CD4-positive, alpha-beta T cell treated with Interleukin-10 for 1 hour (primary cell): ENCODE data around the gene ADAMTS3.
"Not testable (repeated sequence)": the region's sequence is repeated elsewhere in the genome, so short reads cannot be mapped to it uniquely, and the experiment has no call there.

Experiments
- DNase-seq: peaks from one replicate; pipeline ENCODE4 v3.0.0-alpha.2; 2020

Gene ADAMTS3

DNA sequence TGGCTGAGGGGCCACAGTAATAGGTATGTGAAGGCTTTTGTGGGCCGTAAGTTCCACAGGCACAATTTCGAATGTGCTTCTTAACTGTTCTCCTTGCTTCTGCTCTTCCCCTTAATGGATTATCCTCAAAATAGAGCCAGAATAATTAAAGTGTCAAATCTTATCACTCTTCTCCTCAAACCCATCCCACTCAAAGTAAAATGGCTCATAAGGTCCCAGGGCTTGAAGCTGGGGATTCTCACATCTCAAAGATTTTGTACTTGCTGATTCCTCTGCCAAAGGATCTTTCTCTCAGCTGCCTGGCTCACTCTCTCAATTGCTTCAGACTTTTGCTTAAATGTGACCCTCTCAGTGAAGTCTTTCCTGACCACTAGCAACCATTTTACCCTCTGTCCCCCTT, 16.6 kb downstream of the ADAMTS3 start:
- DNase-seq: no peak

DNA sequence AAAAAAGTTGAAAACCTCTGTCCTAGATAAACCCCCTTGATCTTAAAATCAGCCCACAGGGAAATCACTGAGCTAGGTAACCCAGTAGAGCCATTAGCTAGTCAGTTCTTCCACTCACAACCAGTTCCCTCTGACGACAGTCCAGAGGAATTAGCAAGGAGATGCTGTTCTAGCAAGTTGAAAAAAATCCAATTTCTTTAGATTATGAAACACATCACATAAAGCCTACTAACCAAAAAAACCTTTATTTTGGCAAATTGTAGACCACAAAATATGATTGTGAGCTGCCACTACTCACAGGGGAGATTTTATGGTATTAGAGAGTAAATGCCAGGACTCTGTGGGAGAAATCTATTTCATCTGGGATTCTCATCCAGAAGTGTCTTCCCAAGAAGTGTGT, 22.6 kb downstream of the ADAMTS3 start:
- no peak for DNase-seq

DNA sequence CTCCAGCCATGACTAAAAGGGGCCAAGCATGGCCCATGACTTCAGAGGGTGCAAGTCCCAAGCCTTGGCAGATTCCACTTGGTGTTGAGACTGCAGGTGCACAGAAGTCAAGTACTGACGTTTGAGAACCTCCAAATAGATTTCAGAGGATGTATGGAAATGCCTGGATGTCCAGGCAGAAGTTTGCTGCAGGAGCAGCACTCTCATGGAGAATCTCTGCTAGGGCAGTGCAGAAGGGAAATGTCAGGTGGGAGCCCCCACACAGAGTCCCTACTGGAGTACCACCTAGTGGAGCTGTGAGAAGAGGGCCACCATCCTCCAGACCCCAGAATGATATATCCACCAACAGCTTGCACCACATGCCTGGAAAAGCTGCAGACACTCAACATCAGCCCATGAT, 28.3 kb downstream of the ADAMTS3 start:
- not testable (repeated sequence) for DNase-seq

DNA sequence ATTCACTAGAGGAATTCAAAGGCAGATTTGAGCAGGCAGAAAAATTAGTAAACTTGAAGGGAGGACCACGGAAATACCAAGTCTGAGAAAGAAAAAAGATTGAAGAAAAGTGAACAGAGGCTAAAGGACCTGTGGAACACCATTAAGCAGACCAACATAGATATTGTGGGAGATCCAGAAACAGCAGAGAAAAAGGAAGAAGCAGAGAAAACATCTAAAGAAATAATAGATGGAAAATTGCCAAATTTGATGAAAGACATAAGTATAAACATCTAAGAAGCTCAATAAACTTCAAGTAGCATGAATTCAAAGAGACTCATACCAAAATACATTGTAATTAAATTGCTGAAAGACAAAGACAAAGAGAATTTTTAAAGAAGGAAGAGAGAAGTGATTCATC, 31.0 kb downstream of the ADAMTS3 start:
- DNase-seq: no peak

DNA sequence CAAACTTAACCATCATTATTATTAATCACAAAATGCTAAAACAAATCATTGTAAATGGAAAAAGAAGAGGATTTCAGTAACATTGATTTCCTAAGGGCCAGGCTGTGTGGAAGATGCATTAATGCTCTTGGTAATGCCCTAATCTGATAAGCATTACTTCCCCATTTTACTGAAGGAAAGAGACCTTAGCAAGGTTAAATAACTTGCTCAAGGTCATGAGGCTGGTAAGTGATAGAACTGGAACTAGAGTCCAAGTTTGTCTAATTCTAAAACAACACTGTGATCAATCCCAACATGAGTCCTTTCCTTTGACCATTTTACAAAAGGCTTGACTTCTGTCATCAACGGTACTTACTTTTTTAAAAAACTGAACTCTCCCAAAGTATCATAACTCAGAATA, 32.6 kb downstream of the ADAMTS3 start:
- DNase-seq: no peak

DNA sequence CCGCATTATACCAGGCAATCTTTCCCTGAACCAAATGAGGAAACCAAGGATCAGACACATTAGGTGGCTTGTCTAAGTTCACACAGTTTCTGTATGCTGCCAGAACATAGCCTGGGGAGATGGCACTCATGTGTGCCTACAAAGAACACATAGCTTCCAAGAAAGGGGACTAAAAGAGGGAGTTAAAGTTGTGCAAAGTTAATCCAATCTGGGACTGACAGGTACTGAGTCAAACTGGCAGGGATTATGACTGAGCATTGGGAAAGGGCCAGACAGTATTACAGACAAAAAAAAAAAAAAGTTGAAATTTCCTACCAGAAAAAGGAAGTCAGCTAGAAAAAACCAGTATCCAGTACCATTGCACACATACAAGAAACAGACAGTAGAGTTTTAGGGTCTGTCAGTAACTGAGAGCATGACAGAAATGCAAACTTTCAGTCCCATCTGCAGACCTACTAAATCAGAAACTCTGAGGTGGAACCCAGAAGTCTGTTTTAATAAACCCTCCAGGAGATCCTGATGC, 37.2 kb downstream of the ADAMTS3 start:
- DNase-seq: no peak

DNA sequence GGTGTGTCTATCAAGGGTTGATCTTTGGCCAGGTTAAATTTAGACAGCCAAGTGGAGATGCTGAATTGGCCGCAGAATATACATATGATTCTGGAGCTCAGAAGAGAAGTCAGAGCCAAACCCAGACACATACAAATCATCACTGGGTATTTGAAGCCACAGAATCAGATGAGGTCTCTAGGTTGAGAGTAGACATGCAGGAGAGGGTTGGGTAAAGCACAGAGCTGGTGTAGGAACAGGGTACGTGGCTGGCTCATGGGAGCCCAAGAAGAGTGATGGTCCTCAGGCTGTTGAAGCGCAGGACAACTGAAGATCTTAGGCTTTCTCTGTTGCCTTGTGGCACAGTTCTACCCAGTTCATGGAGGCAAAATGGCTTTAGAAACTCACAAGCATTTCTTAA, 37.7 kb downstream of the ADAMTS3 start:
- no peak for DNase-seq

DNA sequence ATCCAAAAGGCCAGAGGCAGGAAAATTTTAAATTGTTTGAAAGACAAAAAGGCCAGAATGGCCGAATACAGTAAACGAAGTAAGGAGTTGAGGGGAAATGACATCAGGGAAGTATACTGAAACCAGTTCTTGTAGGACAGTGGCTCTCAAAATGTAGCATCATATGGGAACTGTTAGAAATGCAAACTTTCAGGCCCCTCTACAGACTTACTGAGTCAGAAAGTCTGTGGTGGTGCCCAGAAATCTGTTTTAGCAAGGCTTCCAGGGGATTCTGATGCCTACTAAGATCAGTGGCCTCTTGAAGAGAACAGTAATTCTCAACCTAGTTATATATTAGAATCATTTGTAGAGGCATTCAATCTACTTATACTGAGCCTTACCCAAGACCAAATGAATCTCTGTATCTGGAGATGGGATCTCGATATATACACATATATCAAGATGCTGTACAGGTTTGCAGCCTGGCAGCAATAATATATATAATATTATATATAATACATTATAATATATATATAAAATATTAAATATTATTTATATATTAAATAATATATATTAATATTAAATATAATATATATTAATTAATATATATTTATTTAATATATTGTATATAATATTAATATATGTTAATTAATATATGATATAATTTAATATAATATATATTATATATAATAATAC, 39.7 kb downstream of the ADAMTS3 start:
- no peak for DNase-seq

DNA sequence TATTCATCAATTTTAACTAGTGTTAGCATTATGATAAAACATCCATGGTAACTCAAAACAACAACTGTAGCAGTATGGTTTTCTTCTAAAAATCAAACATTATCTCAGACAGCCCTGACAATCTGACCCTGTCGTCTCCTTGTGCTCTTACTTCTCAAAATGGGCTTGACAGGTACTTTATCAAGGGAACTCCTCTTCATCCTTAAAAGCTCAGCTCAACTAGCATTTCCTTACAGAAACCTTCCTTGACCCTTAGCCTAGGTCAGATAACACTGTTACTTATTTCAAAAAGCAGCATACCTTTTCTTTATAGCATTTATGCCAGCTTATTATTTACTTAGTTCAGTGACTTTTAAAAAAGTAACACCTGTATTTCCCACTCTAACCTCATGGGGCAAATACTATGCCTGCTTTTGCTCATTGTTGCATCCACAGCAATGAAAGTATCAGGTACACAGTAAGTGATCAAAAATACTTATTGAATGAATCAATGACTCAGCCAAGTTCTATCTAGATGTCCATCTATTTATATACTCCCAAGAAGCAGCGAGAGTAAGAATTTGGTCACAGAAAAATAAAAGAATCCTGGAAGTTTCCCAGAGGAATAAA, 41.9 kb downstream of the ADAMTS3 start:
- no peak for DNase-seq

DNA sequence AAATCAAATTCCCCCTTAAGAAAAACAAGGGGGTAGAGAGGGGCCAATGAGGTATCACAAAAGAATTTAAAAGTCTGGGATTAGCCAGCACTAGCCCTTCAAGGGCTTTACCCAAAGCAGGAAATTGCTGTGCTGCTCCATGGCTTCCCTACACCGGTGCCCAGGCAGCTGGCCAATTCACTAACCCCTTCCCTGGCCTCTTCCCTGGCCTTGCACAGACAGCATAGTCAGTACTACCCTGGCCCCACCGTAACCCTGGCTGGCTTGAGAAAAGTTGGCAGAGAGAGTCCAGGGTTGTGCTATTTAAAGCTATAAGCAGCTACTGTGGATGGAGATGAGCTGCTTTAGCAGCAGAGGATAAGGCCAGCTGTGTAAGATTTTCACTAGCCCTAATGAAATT, 43.1 kb downstream of the ADAMTS3 start:
- DNase-seq: no peak

DNA sequence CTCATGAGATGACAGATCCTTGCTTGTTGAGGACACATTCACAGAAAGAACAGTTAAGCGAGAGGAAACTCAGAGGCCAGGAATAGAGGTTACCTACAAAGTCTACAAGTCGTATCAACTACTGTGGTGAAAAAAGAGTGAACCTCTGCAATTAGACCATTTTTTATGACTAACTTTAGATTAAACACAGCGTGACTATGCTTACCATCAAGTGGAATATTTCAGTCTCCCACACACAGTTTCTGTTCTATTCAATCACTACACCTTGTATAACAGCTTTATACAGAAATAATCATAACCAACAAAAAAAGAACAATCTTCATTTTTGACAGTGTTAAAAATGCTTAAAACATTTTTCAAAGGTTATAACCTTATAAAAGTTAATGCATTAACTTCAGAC, 46.6 kb downstream of the ADAMTS3 start:
- no peak for DNase-seq

DNA sequence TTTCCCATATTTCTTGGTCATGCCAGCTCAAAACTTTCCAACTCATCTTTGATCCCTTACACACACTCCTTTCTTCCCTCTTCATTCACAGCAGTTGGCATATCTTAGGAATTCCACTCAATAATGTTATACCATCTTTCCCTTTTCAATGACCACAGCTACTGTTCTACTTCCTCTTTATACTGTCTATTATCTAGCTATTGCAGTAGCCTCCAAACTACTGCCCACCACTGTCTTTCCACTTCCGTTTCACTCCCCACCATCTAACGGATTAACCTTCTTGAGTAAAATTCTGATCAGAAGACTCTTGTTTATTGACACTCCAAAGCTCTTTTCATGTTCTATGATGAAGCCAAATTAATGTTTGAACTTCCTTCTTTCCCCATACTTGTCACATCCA, 55.8 kb downstream of the ADAMTS3 start:
- DNase-seq: no peak

DNA sequence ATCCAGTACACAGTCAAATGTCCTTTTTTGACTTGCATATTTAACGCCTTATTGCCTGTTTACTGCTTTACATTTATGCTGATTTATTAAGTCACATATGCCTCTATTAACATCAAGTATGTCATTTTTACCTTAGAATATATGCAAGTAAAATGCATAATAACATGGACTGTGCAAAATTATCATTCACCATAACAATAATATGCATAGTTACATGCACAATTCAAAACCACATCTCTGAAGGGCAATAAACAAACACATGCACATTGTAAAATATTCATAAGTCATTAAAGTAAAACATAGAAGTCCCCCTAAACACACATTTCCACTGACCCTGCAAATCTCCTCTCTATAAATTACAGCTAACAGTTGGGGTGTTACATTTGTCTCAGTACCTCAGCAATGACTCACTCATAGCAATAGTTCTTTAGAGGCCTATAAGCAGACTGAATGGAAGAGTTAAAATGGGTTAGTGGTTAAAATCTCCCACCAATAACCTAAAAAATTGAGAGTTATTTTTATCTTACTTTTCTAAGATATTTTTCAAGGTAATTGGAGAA, 61.1 kb downstream of the ADAMTS3 start:
- no peak for DNase-seq

DNA sequence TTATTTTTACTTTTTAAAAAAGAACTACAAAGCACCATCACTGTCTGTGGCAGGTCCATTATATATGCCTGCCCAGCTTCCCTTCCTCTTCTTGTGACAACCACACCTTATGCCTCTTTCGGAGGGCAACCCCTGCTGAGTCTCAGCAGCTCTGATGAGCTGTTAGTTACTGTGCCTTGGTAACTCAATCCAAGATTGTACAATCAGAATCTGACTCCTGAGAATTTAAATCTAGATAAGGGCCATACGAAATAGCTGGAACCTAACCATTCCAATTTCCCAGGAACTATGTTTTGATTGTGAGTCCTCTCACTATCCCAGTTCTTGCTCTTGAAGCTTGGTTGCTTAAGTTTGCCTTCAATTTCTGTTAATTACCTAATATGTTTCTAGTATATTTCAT, 61.9 kb downstream of the ADAMTS3 start:
- DNase-seq: no peak

DNA sequence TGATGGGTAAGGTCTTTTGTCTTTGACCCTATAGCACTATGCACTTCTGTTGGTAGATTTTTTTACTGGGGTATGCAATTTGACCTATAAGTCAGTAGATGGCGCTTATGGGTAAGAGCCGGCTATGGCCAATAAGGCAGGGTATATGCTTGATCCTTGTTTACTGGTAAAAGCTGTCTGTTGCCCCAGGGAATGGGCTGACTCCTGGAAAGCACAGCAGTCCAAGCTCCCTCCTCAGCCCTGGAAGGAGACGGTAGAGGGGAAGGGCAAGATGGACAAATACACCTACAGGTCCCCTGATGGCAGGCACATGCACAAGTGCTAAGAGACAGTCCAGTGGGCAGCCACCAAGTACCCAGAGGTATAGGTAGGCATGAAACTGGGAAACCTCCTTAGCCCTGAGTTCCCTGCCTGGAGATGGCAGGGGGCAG, 63.7 kb downstream of the ADAMTS3 start:
- no peak for DNase-seq

DNA sequence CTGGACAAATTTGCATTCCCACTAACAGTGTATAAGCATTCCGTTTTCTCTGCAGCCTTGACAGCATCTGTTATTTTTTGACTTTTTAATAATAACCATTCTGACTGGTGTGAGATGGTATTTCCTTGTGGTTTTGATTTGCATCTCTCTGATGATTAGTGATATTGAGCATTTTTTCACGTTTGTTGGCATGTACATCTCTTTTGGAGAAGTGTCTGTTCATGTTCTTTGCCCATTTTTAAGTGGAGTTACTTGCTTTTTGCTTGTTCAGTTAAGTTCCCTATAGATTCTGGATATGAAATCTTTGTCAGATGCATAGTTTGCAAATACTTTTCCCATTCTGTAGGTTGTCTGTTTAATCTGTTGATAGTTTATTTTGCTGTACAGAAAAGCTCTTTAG, 68.8 kb downstream of the ADAMTS3 start:
- no peak for DNase-seq

DNA sequence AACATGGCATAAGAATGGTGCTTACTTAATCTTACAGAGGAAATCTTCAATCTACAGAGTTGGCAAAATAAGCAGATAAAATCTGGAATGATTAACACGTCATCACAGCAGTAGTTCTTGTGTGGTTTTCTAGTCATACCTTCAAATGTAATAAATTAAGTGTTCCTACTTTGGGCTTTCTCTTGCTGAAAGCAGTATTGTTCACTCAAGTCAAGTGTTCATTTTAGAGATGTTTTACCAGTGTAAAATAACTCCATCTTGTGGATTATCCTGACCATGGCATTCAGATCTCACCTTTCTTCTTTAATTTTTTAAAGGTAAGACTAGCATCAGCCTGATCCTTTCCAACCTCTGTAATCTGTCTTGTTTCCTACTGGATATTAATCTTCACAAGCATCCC, 72.9 kb downstream of the ADAMTS3 start:
- DNase-seq: no peak

DNA sequence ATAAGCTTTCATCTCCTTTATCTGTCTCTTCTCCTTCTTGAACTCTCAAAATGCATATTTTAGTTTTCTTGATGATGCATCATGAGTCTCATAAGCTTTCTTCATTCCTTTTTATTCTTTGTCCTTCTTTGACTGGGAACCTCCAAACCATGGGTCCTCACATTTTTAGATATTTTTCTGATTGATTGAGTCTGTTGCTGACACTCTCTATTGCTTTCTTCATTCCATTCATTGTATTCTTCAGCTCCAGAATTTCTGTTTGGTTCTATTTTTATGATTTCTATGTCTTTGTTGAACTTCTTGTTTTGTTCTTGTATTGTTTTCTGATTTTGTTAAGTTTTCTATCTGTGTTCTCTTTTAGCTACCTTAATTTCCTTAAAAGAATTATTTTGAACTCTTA, 74.9 kb downstream of the ADAMTS3 start:
- DNase-seq: no peak

DNA sequence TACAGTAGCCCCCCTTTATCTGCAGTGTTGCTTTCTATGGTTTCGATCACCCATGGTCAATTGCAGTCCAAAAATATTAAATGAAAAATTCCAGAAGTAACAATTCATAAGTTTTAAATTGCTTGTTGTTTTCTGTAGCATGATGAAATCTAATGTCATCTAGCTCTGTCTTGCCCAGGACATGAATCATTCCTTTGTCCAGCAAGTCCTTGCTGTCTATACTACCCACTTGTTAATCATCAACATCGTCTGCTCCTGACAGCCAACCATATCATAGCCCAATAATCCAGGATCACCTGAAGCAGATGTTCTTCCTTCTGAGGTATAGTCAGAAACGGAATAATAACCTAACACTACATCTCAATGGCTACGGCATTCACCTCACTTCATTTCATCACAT, 79.8 kb downstream of the ADAMTS3 start:
- DNase-seq: no peak

DNA sequence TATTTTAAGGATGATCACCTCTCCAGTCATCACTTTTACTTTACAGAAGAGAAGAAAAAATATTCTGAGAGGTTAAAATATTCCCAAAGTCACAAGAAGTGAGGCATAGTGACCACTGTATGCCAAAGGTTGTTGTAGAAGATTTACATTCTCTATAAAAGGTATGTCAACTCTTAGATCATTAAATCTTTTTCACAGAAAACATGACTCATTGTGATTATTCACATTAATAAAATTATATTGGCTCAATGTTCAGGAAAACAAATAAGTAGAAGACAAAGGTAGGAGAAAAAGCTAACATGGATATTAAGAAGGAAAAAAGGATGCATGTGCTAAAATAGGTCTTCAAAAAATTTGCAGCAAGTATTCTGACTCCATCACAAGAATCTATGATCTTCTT, 82.0 kb downstream of the ADAMTS3 start:
- no peak for DNase-seq

DNA sequence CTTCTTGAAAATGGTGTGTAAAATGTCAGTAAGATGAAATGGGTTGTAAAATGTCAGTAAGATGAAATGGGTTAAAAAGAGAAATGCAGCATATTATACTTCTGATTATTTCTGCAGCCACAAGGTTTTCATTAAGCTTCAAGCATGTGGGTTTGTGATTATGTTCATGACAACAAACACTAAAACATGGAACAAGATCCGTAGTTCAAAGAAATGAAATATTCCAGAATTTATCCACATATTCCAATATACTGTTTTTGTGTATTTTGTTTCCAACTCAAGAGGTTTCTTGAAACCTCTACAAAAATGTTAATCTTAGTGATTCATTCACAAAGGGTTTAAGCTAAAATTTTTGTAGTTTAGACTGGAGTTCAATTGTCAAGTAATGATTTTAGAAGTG, 84.0 kb downstream of the ADAMTS3 start:
- DNase-seq: no peak

DNA sequence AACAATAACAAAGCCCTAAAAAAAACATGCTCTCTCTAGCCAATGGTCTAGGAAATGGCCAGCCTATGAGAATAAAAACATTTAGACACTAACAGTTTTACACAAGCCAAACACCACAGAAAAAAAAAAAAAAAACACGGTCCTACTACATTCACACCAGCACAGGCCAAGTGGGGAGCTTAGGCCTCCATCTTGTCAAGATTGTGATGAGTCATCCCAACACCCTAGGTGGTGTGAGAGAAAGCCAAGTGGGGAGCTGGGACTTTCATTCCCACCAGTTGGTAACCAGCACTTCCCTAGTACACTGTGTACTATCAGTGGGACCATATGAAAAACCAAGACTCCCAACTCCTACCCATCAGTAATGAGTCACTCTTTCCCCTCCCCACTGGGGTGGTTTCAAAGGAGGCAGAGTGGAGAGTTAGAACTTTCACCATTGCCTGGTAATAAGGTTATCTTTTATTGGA, 95.6 kb downstream of the ADAMTS3 start:
- DNase-seq: no peak

DNA sequence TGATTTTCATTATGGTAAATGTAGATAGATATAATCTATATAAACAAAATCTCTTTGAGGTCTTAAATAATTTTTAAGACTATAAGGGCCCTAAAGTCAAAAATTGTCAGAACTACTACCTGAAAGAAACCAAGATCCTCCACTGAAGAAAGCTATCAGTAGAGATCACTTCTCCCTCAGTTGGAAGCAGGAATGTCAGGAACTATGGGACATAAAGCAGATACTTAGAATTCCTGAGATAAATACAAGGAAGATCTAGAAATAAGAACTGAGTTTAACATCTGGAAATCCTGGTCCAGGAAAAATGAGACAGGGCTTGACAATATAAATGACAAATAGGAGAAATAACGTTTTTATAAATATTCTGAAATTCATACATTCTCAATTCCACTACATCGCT, 97.2 kb downstream of the ADAMTS3 start:
- DNase-seq: no peak

DNA sequence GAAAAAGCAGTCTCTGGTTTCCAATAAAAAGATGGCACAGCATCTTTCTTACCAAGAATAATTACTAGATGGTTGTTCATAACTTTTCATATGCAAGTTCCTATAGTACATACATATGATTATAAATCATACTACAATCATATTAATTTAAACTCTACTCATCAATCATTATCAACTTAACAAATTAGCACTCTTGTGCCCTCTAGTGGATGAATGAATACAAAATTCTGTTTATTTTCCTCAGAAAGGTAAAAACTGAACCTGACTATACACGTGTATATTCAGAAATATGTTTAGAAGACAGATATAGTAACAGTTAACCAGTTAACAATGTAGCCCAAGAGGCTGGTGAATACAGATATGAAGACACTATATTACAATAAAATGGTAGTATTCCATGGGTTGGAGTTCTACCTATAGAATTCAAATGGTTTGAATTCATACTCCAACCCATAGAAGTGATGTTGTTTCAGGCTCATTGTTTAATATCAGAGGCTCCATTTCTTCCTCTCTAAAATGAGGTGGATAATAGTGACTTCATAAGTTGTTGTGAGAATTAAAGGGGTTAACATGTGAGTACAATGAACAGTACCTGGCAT, 100.0 kb downstream of the ADAMTS3 start:
- DNase-seq: no peak
